Breast epithelium (tissue), 4 donors: ENCODE measurements around the gene FUT7. TPM values are rescaled to one million over a fixed set of nuclear protein-coding genes. Genes with fewer than 3 reads are reported as not detected.
"Not testable (repeated sequence)": the region's sequence is repeated elsewhere in the genome, so short reads cannot be mapped to it uniquely, and the experiment has no call there.

Experiments used
- DNase-seq, 2 donors: peaks; one replicate each; pipeline ENCODE4 v3.0.0-alpha.2; 2019; ENCODE audit warnings: low spot score in 2 of 2
- H3K27ac ChIP-seq, 2 donors: fragments of 200-600 bp; sonication (generic) in 1 of 2; one replicate each; pipeline ENCODE4 v1.5.1; 2016 to 2019; ENCODE audit warnings: mild to moderate bottlenecking in 1 of 2
- H3K27me3 ChIP-seq, 2 donors: fragments of 200-600 bp; sonication (generic) in 1 of 2; one replicate each; pipeline versions ENCODE4 v1.5.1 to v1.6.0; 2017 to 2019; ENCODE audit warnings: control low read depth in 1 of 2, mild to moderate bottlenecking in 1 of 2
- H3K36me3 ChIP-seq: fragments of 200-600 bp; one replicate; pipeline ENCODE4 v1.5.1; 2019
- H3K4me1 ChIP-seq, 2 donors: fragments of 200-600 bp; sonication (generic); one replicate each; pipeline ENCODE4 v1.5.1; 2016 to 2019; ENCODE audit warnings: control low read depth in 1 of 2
- H3K4me3 ChIP-seq, 3 donors: fragments of 200-600 bp; sonication (generic); 1 replicate in 2 of 3; 2 replicates in 1 of 3; pipeline ENCODE4 v1.5.1; 2016 to 2019; ENCODE audit warnings: mild to moderate bottlenecking in 3 of 3, moderate library complexity in 2 of 3
- H3K9me3 ChIP-seq, 2 donors: fragments of 200-600 bp; sonication (generic) in 1 of 2; one replicate each; pipeline ENCODE4 v1.5.1; 2016 to 2019; ENCODE audit warnings: control low read depth in 1 of 2
- POLR2A ChIP-seq: fragments of 450-650 bp; IDR thresholded peaks from one replicate; pipeline ENCODE4 v1.6.1; 2016; ENCODE audit warnings: antibody characterized with exemption, mild to moderate bottlenecking, moderate library complexity
- POLR2AphosphoS5 ChIP-seq, 3 donors: sonication (generic); formaldehyde crosslinking; IDR thresholded peaks; one replicate each; pipeline ENCODE4 v1.6.1; 2017; ENCODE audit warnings: antibody characterized with exemption in 3 of 3
- intact Hi-C: fragments of 100-400 bp; cut with DNase I; formaldehyde crosslinking; loops from one replicate; pipeline ENCODE4 v1.15.1; 2023; ENCODE audit warnings: low total_unique reads
- total RNA-seq, 3 donors: library from RNA; depleted of rRNA; stranded (reverse); fragments of >200 nt; gene quantifications; one replicate each; pipeline ENCODE4 v1.1.0, GENCODE V29; 2016
- TF ChIP-seq, protein P1 (sequence below), 3 donors: fragments of 450-650 bp; IDR thresholded peaks; one replicate each; pipeline ENCODE4 v1.5.1; 2016 to 2017; ENCODE audit warnings: antibody characterized with exemption in 3 of 3, mild to moderate bottlenecking in 3 of 3, moderate library complexity in 3 of 3

FUT7 gene
- total RNA-seq, 3 donors from 2014 or later = not detected

DNA sequence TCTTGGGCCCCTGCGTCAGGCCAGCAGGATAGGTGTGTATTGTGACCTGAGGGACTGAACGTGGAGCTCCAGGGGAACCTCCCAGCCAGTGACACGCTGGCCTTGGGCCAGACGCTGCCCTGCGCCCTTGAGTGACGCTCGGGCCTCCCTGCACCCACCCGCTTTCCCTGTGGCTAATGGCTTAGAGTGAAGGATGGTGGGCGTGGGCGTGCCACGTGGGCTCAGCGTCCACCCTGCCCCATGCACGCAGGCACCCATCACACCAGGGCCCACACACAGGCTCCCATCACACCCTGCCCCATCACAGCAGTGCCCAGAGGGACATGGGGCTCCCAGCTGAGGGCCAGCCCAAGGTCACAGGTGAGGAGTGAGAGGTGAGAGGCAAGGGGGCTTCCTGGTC, 5.1 kb upstream of the FUT7 start:
- Histone ChIP-seq H3K4me1 (peaks cover 7 to 9% of the 10 kb centered on the region in 2 donors), H3K9me3 (no peaks in the 10 kb centered on the region), H3K4me3 (no peak overlapping the region), H3K27me3 (no peaks in the 10 kb centered on the region), H3K36me3 (no peaks in the 10 kb centered on the region), H3K27ac (no peak overlapping the region)
- DNase-seq = no peak
- intact Hi-C loops = no loop called here
- TF ChIP-seq, protein P1, sequence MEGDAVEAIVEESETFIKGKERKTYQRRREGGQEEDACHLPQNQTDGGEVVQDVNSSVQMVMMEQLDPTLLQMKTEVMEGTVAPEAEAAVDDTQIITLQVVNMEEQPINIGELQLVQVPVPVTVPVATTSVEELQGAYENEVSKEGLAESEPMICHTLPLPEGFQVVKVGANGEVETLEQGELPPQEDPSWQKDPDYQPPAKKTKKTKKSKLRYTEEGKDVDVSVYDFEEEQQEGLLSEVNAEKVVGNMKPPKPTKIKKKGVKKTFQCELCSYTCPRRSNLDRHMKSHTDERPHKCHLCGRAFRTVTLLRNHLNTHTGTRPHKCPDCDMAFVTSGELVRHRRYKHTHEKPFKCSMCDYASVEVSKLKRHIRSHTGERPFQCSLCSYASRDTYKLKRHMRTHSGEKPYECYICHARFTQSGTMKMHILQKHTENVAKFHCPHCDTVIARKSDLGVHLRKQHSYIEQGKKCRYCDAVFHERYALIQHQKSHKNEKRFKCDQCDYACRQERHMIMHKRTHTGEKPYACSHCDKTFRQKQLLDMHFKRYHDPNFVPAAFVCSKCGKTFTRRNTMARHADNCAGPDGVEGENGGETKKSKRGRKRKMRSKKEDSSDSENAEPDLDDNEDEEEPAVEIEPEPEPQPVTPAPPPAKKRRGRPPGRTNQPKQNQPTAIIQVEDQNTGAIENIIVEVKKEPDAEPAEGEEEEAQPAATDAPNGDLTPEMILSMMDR (IDR thresholded peaks at IDR 0.05) = no peak
- TF ChIP-seq POLR2A = no peak
- no peak for TF ChIP-seq POLR2AphosphoS5 (IDR thresholded peaks at IDR 0.05)

- Histone ChIP-seq H3K27ac (no peak overlapping the region), H3K4me1 (peaks cover 7 to 9% of the 10 kb centered on the region in 2 donors), H3K9me3 (no peaks in the 10 kb centered on the region), H3K27me3 (no peaks in the 10 kb centered on the region), H3K36me3 (no peaks in the 10 kb centered on the region), H3K4me3 (no peak overlapping the region)
- intact Hi-C loops = no loop called here
- TF ChIP-seq POLR2A = no peak
- TF ChIP-seq, protein P1 (IDR thresholded peaks at IDR 0.05) = no peak
- TF ChIP-seq POLR2AphosphoS5 (IDR thresholded peaks at IDR 0.05) = no peak
- DNase-seq = no peak
Observed at GRCh38 chr9:137035937-137036336, 4.0 kb upstream of the FUT7 start.

DNA sequence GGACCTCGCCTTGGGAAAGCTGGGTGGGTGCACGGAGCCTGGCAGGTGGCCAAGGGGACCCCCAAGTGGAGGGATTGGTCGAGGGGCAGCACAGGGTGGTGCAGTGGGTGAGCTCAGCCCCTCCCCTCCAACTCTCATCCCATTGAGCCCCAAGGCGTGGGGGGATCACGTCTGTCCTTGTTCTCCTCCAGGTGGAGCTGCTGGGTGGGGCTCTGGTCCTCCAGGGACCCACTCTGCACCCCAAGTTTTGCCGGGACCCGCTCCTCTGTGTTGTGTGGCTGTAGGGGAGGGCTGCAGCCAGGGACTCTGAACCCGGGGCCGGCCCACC, 3.6 kb upstream of the FUT7 start:
- Histone ChIP-seq H3K27ac (no peak overlapping the region), H3K9me3 (no peaks in the 10 kb centered on the region), H3K27me3 (no peaks in the 10 kb centered on the region), H3K36me3 (no peaks in the 10 kb centered on the region), H3K4me1 (peaks cover 7 to 9% of the 10 kb centered on the region in 2 donors), H3K4me3 (peak overlapping the region in 1 of 3 donors; percentile 19)
- intact Hi-C loops = no loop called here
- no peak for DNase-seq
- TF ChIP-seq, protein P1 (IDR thresholded peaks at IDR 0.05) = peak in 1 of 3 donors; percentile 5
- no peak for TF ChIP-seq POLR2AphosphoS5 (IDR thresholded peaks at IDR 0.05)

- peak; percentile 74 to 80 for DNase-seq
- H3K27ac ChIP-seq = peak overlapping the region in 1 of 2 donors; percentile 8
- H3K4me3 ChIP-seq = peak overlapping the region in 2 of 3 donors; percentile 9 to 19
- H3K27me3 ChIP-seq = no peaks in the 10 kb centered on the region
- H3K36me3 ChIP-seq = no peaks in the 10 kb centered on the region
- TF ChIP-seq POLR2A (no peak), POLR2AphosphoS5 (IDR thresholded peaks at IDR 0.05) (no peak)
- TF ChIP-seq, protein P1 (IDR thresholded peaks at IDR 0.05) = peak; percentile 73 to 91 (median 85)
- intact Hi-C loops = no loop called here
- peaks cover 7 to 9% of the 10 kb centered on the region in 2 donors for H3K4me1 ChIP-seq
- no peaks in the 10 kb centered on the region for H3K9me3 ChIP-seq
Observed at GRCh38 chr9:137034709-137035506, 3.0 kb upstream of the FUT7 start.

DNA sequence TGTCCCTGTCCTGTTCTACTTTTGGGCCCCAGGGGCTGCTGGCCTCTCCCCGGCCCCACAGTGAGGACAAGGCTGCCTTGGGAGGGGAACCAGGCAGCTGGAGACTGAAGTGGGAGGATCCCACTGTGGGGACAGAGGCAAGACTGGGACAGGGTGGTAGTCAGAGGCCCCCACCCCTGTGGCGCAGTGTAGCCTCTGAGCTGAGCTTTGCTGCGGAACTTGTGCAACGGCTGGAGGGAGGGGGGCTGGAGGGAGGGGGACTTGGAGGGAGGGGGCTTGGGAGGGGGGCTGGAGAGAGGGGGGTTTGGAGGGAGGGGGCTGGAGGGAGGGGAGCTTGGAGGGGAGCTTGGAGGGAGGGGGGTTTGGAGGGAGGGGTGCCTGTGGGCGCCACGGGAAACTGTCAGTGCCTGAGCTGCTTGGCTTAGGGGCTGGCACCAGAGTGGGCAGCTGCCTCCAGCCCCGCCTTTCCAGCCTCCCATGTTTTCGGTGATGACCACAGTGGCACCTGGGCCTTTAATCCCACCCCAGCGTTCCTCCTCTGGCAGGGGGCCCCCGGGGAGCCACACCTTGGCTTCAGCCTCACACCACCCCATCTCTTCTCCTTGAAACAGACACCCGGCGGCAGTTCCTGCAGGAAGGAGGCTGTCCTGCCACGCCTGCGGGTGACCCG, 2.3 kb upstream of the FUT7 start:
- Histone ChIP-seq H3K27me3 (no peaks in the 10 kb centered on the region), H3K9me3 (no peaks in the 10 kb centered on the region), H3K27ac (peak overlapping the region in 1 of 2 donors; percentile 8), H3K4me1 (peaks cover 9 to 10% of the 10 kb centered on the region in 2 donors), H3K36me3 (no peaks in the 10 kb centered on the region), H3K4me3 (peak overlapping the region in 2 of 3 donors; percentile 19 to 25)
- DNase-seq = no peak
- TF ChIP-seq POLR2A (no peak), POLR2AphosphoS5 (IDR thresholded peaks at IDR 0.05) (no peak)
- TF ChIP-seq, protein P1 (IDR thresholded peaks at IDR 0.05) = no peak
- intact Hi-C loops = no loop called here

GRCh38 chr9:137033481-137033880, 1.6 kb upstream of the FUT7 start:
- H3K4me3 ChIP-seq = peak overlapping the region in 1 of 3 donors; percentile 25
- H3K36me3 ChIP-seq, H3K9me3 ChIP-seq, DNase-seq, H3K27ac ChIP-seq, intact Hi-C loops, H3K27me3 ChIP-seq: not testable (repeated sequence)
- H3K4me1 ChIP-seq = peaks cover 12 to 14% of the 10 kb centered on the region in 2 donors
